Measurements from ENCODE around the gene KLC4. TPM values are rescaled to one million over a fixed set of nuclear protein-coding genes. Genes with fewer than 3 reads are reported as not detected.

The KLC4 gene
- total RNA-seq, 1 experiment from 2014 or later: 13.8 TPM

GRCh38 chr6:43062818-43063217 lies 3.4 kb downstream of the KLC4 start:
- Histone ChIP-seq H3K4me1 (ENCODE audit: low read length) (peaks cover 20% of the 10 kb centered on the region), H3K9me2 (replicated peaks; ENCODE audit: insufficient read depth, low read length) (no peaks in the 10 kb centered on the region), H3K9ac (ENCODE audit: low read length) (no peak overlapping the region), H3K27me3 (ENCODE audit: low read length) (no peaks in the 10 kb centered on the region), H2AFZ (ENCODE audit: low read length) (no peak overlapping the region), H3K4me2 (ENCODE audit: low read depth, low read length, poor library complexity, severe bottlenecking) (no peak overlapping the region), H3K79me2 (ENCODE audit: low read length) (peaks cover 22% of the 10 kb centered on the region), H3K36me3 (ENCODE audit: insufficient read depth, low read length) (no peaks in the 10 kb centered on the region), H3K9me3 (ENCODE audit: low read length) (no peaks in the 10 kb centered on the region), H3K4me3 (ENCODE audit: low read length) (no peak overlapping the region), H4K20me1 (ENCODE audit: insufficient read depth, low read depth, low read length) (no peaks in the 10 kb centered on the region), H3K27ac (ENCODE audit: low read length) (no peak overlapping the region)
- DNase-seq: no peak

- Histone ChIP-seq H3K4me3 (ENCODE audit: low read length) (no peak overlapping the region), H3K79me2 (ENCODE audit: low read length) (no peaks in the 10 kb centered on the region), H3K9ac (ENCODE audit: low read length) (no peak overlapping the region), H3K4me2 (ENCODE audit: low read depth, low read length, poor library complexity, severe bottlenecking) (no peak overlapping the region), H3K27ac (ENCODE audit: low read length) (no peak overlapping the region), H3K9me3 (ENCODE audit: low read length) (no peaks in the 10 kb centered on the region), H3K9me2 (replicated peaks; ENCODE audit: insufficient read depth, low read length) (no peaks in the 10 kb centered on the region), H3K27me3 (ENCODE audit: low read length) (no peaks in the 10 kb centered on the region), H3K4me1 (ENCODE audit: low read length) (peaks cover 12% of the 10 kb centered on the region), H3K36me3 (ENCODE audit: insufficient read depth, low read length) (no peaks in the 10 kb centered on the region; the same call in 1 of the 2 replicates), H4K20me1 (ENCODE audit: insufficient read depth, low read depth, low read length) (no peaks in the 10 kb centered on the region), H2AFZ (ENCODE audit: low read length) (no peak overlapping the region)
- peak; percentile 88 for DNase-seq
Observed at GRCh38 chr6:43070028-43070632, 10.7 kb downstream of the KLC4 start.

GRCh38 chr6:43074847-43075669 lies 15.6 kb downstream of the KLC4 start:
- peaks cover 18% of the 10 kb centered on the region for H3K4me1 ChIP-seq (ENCODE audit: low read length)
- H3K27me3 ChIP-seq (ENCODE audit: low read length): no peaks in the 10 kb centered on the region
- no peak overlapping the region for H3K4me3 ChIP-seq (ENCODE audit: low read length)
- H3K36me3 ChIP-seq (ENCODE audit: insufficient read depth, low read length): no peaks in the 10 kb centered on the region; the same call in 1 of the 2 replicates
- 0 out of 2 replicates have a peak, but pooled peaks cover 4% of the 10 kb centered on the region for H4K20me1 ChIP-seq (ENCODE audit: insufficient read depth, low read depth, low read length)
- no peaks in the 10 kb centered on the region for H3K9me2 ChIP-seq (replicated peaks; ENCODE audit: insufficient read depth, low read length)
- H3K9ac ChIP-seq (ENCODE audit: low read length): no peak overlapping the region
- DNase-seq: no peak
- H3K27ac ChIP-seq (ENCODE audit: low read length): no peak overlapping the region
- H3K9me3 ChIP-seq (ENCODE audit: low read length): no peaks in the 10 kb centered on the region
- no peak overlapping the region for H2AFZ ChIP-seq (ENCODE audit: low read length)
- no peaks in the 10 kb centered on the region for H3K79me2 ChIP-seq (ENCODE audit: low read length)
- H3K4me2 ChIP-seq (ENCODE audit: low read depth, low read length, poor library complexity, severe bottlenecking): peak overlapping the region; percentile 64

- peak; percentile 73 for DNase-seq
- Histone ChIP-seq H2AFZ (ENCODE audit: low read length) (peak within 1 kb of the TSS; percentile 62; the same call in 1 of the 2 replicates), H3K4me2 (ENCODE audit: low read depth, low read length, poor library complexity, severe bottlenecking) (peak within 1 kb of the TSS; percentile 91)
Observed at GRCh38 chr6:43075670-43076463, 16.4 kb downstream of the KLC4 start, which contains the start of gene PTK7. Gene PTK7 (plus strand): TSS chr6:43076314. CDS start chr6:43076489, 175 bp downstream.

GRCh38 chr6:43076464-43077332 lies 17.3 kb downstream of the KLC4 start:
- H4K20me1 ChIP-seq (ENCODE audit: insufficient read depth, low read depth, low read length): 0 out of 2 replicates have a peak, but pooled peaks cover 4% of the 10 kb centered on the region
- no peaks in the 10 kb centered on the region; the same call in 1 of the 2 replicates for H3K36me3 ChIP-seq (ENCODE audit: insufficient read depth, low read length)
- H2AFZ ChIP-seq (ENCODE audit: low read length): peak overlapping the region; percentile 62; the same call in 1 of the 2 replicates
- no peak overlapping the region for H3K27ac ChIP-seq (ENCODE audit: low read length)
- H3K9me3 ChIP-seq (ENCODE audit: low read length): no peaks in the 10 kb centered on the region
- DNase-seq: no peak
- H3K9ac ChIP-seq (ENCODE audit: low read length): peak overlapping the region; percentile 75
- no peaks in the 10 kb centered on the region for H3K79me2 ChIP-seq (ENCODE audit: low read length)
- no peaks in the 10 kb centered on the region for H3K27me3 ChIP-seq (ENCODE audit: low read length)
- H3K4me1 ChIP-seq (ENCODE audit: low read length): peaks cover 13% of the 10 kb centered on the region
- peak overlapping the region; percentile 91 for H3K4me2 ChIP-seq (ENCODE audit: low read depth, low read length, poor library complexity, severe bottlenecking)
- peak overlapping the region; percentile 74 for H3K4me3 ChIP-seq (ENCODE audit: low read length)
- H3K9me2 ChIP-seq (replicated peaks; ENCODE audit: insufficient read depth, low read length): no peaks in the 10 kb centered on the region

More at GRCh38 chr6:43075670-43076463, 16.4 kb downstream of the KLC4 start, which contains the start of gene PTK7:
- 0 out of 2 replicates have a peak, but pooled peaks cover 4% of the 10 kb centered on the region for H4K20me1 ChIP-seq (ENCODE audit: insufficient read depth, low read depth, low read length)
- peak within 1 kb of the TSS; percentile 75 for H3K9ac ChIP-seq (ENCODE audit: low read length)
- no peak within 1 kb of the TSS for H3K27ac ChIP-seq (ENCODE audit: low read length)
- peaks cover 13% of the 10 kb centered on the region for H3K4me1 ChIP-seq (ENCODE audit: low read length)
- H3K9me2 ChIP-seq (replicated peaks; ENCODE audit: insufficient read depth, low read length): no peaks in the 10 kb centered on the region
- H3K9me3 ChIP-seq (ENCODE audit: low read length): no peaks in the 10 kb centered on the region
- no peaks in the 10 kb centered on the region for H3K79me2 ChIP-seq (ENCODE audit: low read length)
- H3K27me3 ChIP-seq (ENCODE audit: low read length): no peaks in the 10 kb centered on the region
- peak within 1 kb of the TSS; percentile 74 for H3K4me3 ChIP-seq (ENCODE audit: low read length)
- H3K36me3 ChIP-seq (ENCODE audit: insufficient read depth, low read length): no peaks in the 10 kb centered on the region; the same call in 1 of the 2 replicates

- Histone ChIP-seq H3K4me2 (ENCODE audit: low read depth, low read length, poor library complexity, severe bottlenecking) (peak overlapping the region; percentile 91), H3K9ac (ENCODE audit: low read length) (peak overlapping the region; percentile 75; the same call in 1 of the 2 replicates), H3K9me3 (ENCODE audit: low read length) (no peaks in the 10 kb centered on the region), H3K36me3 (ENCODE audit: insufficient read depth, low read length) (no peaks in the 10 kb centered on the region; the same call in 1 of the 2 replicates), H3K27me3 (ENCODE audit: low read length) (no peaks in the 10 kb centered on the region), H3K4me3 (ENCODE audit: low read length) (peak overlapping the region; percentile 74), H3K79me2 (ENCODE audit: low read length) (no peaks in the 10 kb centered on the region), H2AFZ (ENCODE audit: low read length) (no peak overlapping the region), H3K4me1 (ENCODE audit: low read length) (peaks cover 13% of the 10 kb centered on the region), H4K20me1 (ENCODE audit: insufficient read depth, low read depth, low read length) (0 out of 2 replicates have a peak, but pooled peaks cover 4% of the 10 kb centered on the region), H3K9me2 (replicated peaks; ENCODE audit: insufficient read depth, low read length) (no peaks in the 10 kb centered on the region), H3K27ac (ENCODE audit: low read length) (no peak overlapping the region)
- DNase-seq: no peak
Observed at GRCh38 chr6:43077333-43077809, 17.9 kb downstream of the KLC4 start.

GRCh38 chr6:43077981-43078511 lies 18.6 kb downstream of the KLC4 start:
- Histone ChIP-seq H3K36me3 (ENCODE audit: insufficient read depth, low read length) (no peaks in the 10 kb centered on the region; the same call in 1 of the 2 replicates), H3K27ac (ENCODE audit: low read length) (no peak overlapping the region), H4K20me1 (ENCODE audit: insufficient read depth, low read depth, low read length) (0 out of 2 replicates have a peak, but pooled peaks cover 4% of the 10 kb centered on the region), H3K4me1 (ENCODE audit: low read length) (peaks cover 13% of the 10 kb centered on the region), H3K27me3 (ENCODE audit: low read length) (no peaks in the 10 kb centered on the region), H3K4me3 (ENCODE audit: low read length) (no peak overlapping the region), H3K9me3 (ENCODE audit: low read length) (no peaks in the 10 kb centered on the region), H3K9ac (ENCODE audit: low read length) (no peak overlapping the region), H3K9me2 (replicated peaks; ENCODE audit: insufficient read depth, low read length) (no peaks in the 10 kb centered on the region), H3K4me2 (ENCODE audit: low read depth, low read length, poor library complexity, severe bottlenecking) (no peak overlapping the region), H2AFZ (ENCODE audit: low read length) (no peak overlapping the region), H3K79me2 (ENCODE audit: low read length) (no peaks in the 10 kb centered on the region)
- no peak for DNase-seq
